GM08714 (cell line): ENCODE measurements around the gene ZCCHC10.
"Not testable (repeated sequence)": the region's sequence is repeated elsewhere in the genome, so short reads cannot be mapped to it uniquely, and the experiment has no call there.

Source experiments
- H3K4me3 ChIP-seq: fragments of 200-500 bp; sonication (Bioruptor generic); 2 replicates; pipeline ENCODE4 v1.5.1; 2014; ENCODE audit warnings: mild to moderate bottlenecking, low read length, inconsistent platforms
- ZNF274 ChIP-seq: IDR thresholded peaks from 2 replicates; pipeline ENCODE4 v1.6.1; 2012; ENCODE audit warnings: mild to moderate bottlenecking, low read depth, low read length

ZCCHC10 gene

DNA sequence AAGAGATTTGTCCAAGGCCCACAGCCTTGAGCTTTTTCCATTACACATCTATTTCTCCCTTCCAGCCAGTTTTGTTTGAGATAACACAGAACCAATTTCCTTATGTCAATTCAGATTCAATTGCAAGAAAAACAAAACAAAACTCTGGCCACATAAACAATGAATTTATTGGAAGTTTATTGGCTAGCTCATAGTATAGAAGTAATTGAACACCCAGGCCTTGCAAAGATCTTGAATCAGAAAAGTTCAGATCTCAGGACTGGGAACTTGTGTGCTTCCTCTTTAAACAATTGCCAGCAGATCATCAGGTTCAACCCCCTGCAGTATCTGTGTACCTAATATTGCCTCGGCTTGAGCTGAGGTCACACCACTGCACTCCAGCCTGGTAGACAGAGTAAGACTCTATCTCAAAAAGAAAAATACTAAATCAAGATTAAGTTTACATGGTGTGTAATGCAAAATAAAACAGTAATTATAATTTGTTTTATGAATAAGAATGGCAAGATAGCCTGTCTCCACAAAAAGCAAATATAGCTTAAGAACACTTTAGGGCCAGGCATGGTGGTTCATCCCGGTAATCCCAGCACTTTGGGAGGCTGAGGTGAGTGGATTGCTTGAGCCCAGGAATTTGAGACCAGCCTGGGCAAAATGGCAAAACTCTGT lies 4.1 kb upstream of the ZCCHC10 start:
- H3K4me3 ChIP-seq, result no peak overlapping the region
- TF ChIP-seq ZNF274, result no peak

GRCh38 chr5:133029416-133029815 lies 3.1 kb upstream of the ZCCHC10 start:
- H3K4me3 ChIP-seq, result no peak overlapping the region
- no peak for TF ChIP-seq ZNF274

- peak overlapping the region; percentile 58 for H3K4me3 ChIP-seq
- TF ChIP-seq ZNF274, result no peak
These were observed 360 bp upstream of the ZCCHC10 start for GRCh38 chr5:133026664-133027153.

DNA sequence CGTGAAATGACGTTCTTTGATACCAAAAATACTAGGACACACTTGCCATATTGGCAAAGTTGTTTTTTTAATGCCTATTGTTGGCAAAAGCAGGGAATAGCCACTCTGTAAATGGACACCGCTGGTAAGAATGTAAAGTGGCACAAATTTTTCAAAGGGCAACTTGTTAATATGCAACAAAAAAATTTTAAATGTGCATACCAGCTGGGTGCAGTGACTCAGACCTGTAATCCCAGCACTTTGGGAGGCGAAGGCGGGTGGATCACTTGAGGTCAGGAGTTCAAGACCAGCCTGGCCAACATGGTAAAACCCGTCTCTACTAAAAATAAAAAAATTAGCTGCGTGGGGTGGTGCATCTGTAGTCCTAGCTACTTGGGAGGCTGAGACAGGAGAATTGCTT lies 6.9 kb downstream of the ZCCHC10 start:
- H3K4me3 ChIP-seq, result not testable (repeated sequence)

- TF ChIP-seq ZNF274, result no peak
- no peak overlapping the region for H3K4me3 ChIP-seq
These were observed 8.4 kb downstream of the ZCCHC10 start for GRCh38 chr5:133017964-133018363.

DNA sequence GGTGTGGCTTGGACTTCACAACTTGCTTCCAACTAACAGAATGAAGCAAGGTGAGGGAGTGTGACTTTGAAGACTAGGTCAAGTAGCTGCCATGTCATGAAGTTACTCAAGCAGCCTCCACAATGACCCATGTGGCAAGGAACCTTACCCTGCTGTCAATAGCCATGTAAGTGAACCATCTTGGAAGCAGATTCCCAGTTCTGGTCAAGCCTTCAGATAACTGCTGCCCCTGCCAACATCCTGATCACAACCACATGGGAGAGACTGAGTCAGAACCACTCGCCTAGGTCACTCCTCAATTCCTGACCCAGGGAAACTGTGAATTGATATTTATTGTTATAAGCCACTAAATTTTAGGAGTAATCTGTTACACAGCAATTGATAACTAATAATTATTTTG lies 10.9 kb downstream of the ZCCHC10 start:
- TF ChIP-seq ZNF274, result no peak
- H3K4me3 ChIP-seq, result no peak overlapping the region

DNA sequence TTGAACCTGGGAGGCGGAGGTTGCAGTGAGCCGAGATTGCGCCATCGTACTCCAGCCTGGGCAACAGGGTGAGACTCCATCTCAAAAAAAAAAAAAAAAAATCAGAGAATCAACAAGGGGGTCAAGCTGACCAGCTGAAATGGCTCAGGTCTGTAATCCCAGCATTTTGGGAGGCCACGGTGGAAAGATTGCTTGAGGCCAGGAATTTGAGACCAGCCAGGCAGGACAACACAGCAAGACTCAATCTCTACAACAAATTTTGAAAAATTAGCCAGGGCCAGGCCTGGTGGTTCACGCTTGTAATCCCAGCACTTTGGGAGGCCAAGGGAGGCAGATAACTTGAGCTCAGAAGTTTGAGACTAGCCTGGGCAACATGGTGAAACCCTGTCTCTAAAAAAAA lies 17.9 kb downstream of the ZCCHC10 start:
- H3K4me3 ChIP-seq, result not testable (repeated sequence)

DNA sequence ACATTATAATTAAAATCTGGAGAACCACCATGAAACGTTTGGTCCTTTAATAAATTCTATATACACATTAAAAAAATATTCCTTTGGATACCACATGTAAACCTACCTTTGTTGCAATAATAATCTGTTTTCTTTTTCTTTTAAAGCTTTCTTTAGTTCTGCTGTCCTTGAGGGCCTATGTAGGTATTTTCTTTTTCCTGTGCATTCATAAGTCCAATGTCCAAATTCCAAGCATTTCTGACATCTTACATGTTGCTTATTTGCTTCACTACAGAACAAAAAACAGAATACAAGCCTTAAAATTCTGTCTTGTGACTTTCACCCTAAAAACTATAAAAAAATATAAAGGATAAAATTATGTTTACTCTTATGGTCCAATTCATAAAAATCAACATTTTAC lies 19.7 kb downstream of the ZCCHC10 start:
- no peak overlapping the region for H3K4me3 ChIP-seq
- no peak for TF ChIP-seq ZNF274

- TF ChIP-seq ZNF274, result no peak
- no peak overlapping the region for H3K4me3 ChIP-seq
These were observed 27.1 kb downstream of the ZCCHC10 start for GRCh38 chr5:132999246-132999645.

- no peak overlapping the region for H3K4me3 ChIP-seq
- no peak for TF ChIP-seq ZNF274
These were observed 27.8 kb downstream of the ZCCHC10 start for GRCh38 chr5:132998556-132998955.

DNA sequence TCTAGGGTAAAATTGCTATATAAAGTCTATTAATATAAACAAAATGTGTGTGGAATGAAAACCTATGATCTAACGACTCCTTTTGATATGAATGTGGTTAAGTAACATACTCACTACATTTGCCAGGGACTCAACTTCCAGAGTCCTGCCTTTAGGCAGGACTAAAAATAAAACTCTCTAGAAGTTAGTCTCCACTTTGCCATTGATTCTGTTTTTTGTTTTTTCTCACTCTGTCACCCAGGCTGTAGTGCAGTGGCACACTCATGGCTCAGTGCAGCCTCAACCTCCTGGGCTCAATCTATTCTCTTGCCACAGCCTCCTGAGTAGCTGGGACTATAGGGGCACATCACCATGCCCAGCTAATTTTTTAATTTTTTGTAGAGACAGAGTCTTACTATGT lies 30.0 kb downstream of the ZCCHC10 start:
- no peak overlapping the region for H3K4me3 ChIP-seq
- TF ChIP-seq ZNF274, result no peak

DNA sequence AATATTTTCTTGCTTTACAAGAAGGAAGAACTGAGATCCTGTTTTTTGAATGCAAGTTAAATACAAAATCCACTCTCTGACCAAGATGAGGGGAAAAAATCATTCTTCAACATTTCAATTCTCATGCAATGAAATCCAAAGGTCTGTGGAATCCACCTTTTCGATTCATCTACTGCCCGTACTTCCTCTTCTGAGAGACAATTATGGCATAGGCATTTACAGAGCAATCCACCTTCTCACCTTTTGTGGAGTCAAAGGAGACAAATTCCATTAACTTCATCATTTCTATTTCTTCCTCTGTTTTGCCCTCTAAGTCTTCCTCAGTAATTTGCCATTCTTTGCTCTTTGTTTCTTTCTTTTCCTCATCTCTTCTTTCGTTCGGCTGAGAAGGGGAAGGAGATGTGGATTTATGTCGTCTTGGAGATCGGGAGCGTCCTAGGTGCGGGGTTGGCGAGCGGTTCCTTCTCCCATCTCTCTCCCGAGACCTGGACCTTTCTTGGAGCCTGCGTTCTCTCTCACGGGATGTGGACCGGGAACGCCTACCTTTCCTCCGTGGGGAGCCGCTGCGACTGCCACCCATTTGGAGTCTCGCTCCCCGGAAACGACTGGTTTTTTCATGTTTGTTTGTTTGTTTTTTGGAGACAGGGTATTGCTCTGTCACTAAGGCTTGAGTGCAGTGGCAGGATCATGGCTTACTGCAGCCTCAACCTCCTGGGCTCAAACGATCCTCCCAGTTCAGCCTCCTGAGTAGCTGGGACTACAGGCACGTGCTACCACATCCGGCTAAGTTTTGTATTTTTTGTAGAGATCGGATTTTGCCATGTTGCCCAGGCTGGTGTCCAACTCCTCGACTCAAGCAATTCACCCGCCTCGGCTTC lies 38.6 kb downstream of the ZCCHC10 start:
- peak overlapping the region; percentile 18; the same call in 1 of the 2 replicates for H3K4me3 ChIP-seq
- no peak for TF ChIP-seq ZNF274

DNA sequence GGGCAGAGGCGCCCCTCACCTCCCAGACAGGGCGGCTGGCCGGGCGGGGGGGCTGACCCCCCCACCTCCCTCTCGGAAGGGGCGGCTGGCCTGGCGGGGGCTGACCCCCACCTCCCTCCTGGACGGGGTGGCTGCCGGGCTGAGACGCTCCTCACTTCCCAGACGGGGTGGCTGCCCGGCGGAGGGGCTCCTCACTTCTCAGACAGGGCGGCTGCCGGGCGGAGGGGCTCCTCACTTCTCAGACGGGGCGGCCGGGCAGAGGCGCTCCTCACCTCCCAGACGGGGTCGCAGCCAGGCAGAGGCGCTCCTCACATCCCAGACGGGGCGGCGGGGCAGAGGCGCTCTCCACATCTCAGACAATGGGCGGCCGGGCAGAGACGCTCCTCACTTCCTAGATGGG lies 43.4 kb downstream of the ZCCHC10 start:
- not testable (repeated sequence) for H3K4me3 ChIP-seq

- no peak for TF ChIP-seq ZNF274
These were observed 45.1 kb downstream of the ZCCHC10 start for GRCh38 chr5:132981288-132981687.

DNA sequence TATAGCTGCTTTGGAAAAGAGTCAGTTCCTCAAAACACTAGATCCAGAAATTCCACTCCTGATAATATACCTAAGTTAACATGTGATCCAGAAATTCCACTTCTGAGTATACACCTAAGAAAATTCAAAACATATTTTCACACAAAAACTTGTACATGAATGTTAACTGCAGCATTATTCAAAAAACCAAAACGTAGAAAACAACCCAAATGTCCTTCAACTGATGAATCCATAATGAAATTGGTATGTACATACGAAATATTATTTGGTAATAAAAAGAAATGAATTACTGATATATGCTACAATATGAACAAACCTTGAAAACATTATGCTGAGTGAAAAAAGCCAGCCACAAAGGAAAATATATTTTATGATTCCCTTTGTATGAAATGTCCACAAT lies 46.4 kb downstream of the ZCCHC10 start:
- no peak overlapping the region for H3K4me3 ChIP-seq
- no peak for TF ChIP-seq ZNF274

More at GRCh38 chr5:132981288-132981687, 45.1 kb downstream of the ZCCHC10 start:
- no peak overlapping the region for H3K4me3 ChIP-seq

- H3K4me3 ChIP-seq, result no peak overlapping the region
- TF ChIP-seq ZNF274, result no peak
These were observed 46.9 kb downstream of the ZCCHC10 start for GRCh38 chr5:132979367-132979940.
